ENCODE measurements around the gene CIC. TPM values are rescaled to one million over a fixed set of nuclear protein-coding genes. Genes with fewer than 3 reads are reported as not detected.

CIC gene
- total and polyA plus RNA-seq, 9 of the 15 experiments (the other 6 are each of a cell fraction or from before 2014, with no cell fraction given) = 0.07 to 44.7 (median 8.6) TPM

GRCh38 chr19:42242069-42242511 is 27.0 kb upstream of the CIC start (continued):
- TF ChIP-seq GATAD2B (IDR thresholded peaks at IDR 0.05; ENCODE audit: borderline replicate concordance) (peak; percentile 91), HMGXB4 (CRISPR knock-in tag; IDR thresholded peaks at IDR 0.05) (0 out of 2 replicates have a peak, but pooled peaks have one; percentile 26), ARID4B (CRISPR knock-in tag; IDR thresholded peaks at IDR 0.05) (peak; percentile 42; the same call in 1 of the 2 replicates), MNT (conservative IDR thresholded peaks at IDR 0.05) (no peak), CHD1 (IDR thresholded peaks at IDR 0.05; ENCODE audit: low read length) (peak; percentile 36), BRD4 (IDR thresholded peaks at IDR 0.05) (no peak), ZBTB11 (CRISPR knock-in tag; IDR thresholded peaks at IDR 0.05) (no peak; a peak in 1 of 6 replicates), THAP7 (CRISPR knock-in tag; IDR thresholded peaks at IDR 0.05) (0 out of 2 replicates have a peak, but pooled peaks have one; percentile 48), SIN3B (IDR thresholded peaks at IDR 0.05; ENCODE audit: low read depth) (peak; percentile 72; the same call in 1 of the 2 replicates)
